ENCODE results near the gene MALAT1. TPM values are rescaled to one million over a fixed set of nuclear protein-coding genes. Genes with fewer than 3 reads are reported as not detected.
"Not testable (repeated sequence)": the region's sequence is repeated elsewhere in the genome, so short reads cannot be mapped to it uniquely, and the experiment has no call there.

MALAT1 gene
- total RNA-seq, 4 donors from 2014 or later = 17,948 to 48,028 (median 23,406) TPM

- Histone ChIP-seq H3K4me1 (peaks cover 5 to 60% (median 39%) of the 10 kb centered on the region in 4 donors), H3K9me3 (no peaks in the 10 kb centered on the region), H3K36me3 (peaks cover 0 to 52% (median 25%) of the 10 kb centered on the region in 4 donors), H3K27ac (peak overlapping the region; percentile 98 to 100 (median 99)), H3K27me3 (no peaks in the 10 kb centered on the region), H3K4me3 (peak overlapping the region; percentile 74 to 93 (median 88))
- WGBS, 2 donors (ENCODE audit: low coverage in 1 of 2) = 11 to 17% methylated on average over 3 to 4 of the region's 4 CpGs
- TF ChIP-seq POLR2AphosphoS5 (IDR thresholded peaks at IDR 0.05) (peak in 2 of 3 donors; percentile 0 to 3), POLR2A (IDR thresholded peaks at IDR 0.05) (no peak), EP300 (IDR thresholded peaks at IDR 0.05; ENCODE audit: low read depth) (no peak)
- TF ChIP-seq, protein P1, sequence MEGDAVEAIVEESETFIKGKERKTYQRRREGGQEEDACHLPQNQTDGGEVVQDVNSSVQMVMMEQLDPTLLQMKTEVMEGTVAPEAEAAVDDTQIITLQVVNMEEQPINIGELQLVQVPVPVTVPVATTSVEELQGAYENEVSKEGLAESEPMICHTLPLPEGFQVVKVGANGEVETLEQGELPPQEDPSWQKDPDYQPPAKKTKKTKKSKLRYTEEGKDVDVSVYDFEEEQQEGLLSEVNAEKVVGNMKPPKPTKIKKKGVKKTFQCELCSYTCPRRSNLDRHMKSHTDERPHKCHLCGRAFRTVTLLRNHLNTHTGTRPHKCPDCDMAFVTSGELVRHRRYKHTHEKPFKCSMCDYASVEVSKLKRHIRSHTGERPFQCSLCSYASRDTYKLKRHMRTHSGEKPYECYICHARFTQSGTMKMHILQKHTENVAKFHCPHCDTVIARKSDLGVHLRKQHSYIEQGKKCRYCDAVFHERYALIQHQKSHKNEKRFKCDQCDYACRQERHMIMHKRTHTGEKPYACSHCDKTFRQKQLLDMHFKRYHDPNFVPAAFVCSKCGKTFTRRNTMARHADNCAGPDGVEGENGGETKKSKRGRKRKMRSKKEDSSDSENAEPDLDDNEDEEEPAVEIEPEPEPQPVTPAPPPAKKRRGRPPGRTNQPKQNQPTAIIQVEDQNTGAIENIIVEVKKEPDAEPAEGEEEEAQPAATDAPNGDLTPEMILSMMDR (IDR thresholded peaks at IDR 0.05) = peak in 1 of 5 experiments; percentile 5
- intact Hi-C loops (cut with DNase I; ENCODE audit: low total_unique reads) (loop anchor here (5.0 kb wide), 1 partner anchor 34 kb away; no protein-coding TSS in a partner anchor), in situ Hi-C loops (cut with MboI; ENCODE audit: low pct_ligation_motif_present in 1 of 4, low pct_unique_long_range_greater_than_20kb in 1 of 4, low sequenced_read_pairs in 3 of 4) (loop anchor here (5.0 to 10.0 kb wide), 3 partner anchors 34 to 89 kb away; partner anchors contain the start of gene NEAT1 (in 2 of the 4))
- no peak for DNase-seq
Observed at GRCh38 chr11:65506290-65506771, 7.5 kb downstream of the MALAT1 start.

- Histone ChIP-seq H3K27me3 (no peaks in the 10 kb centered on the region), H3K27ac (peak overlapping the region; percentile 98 to 100 (median 99)), H3K36me3 (peaks cover 0 to 46% (median 22%) of the 10 kb centered on the region in 4 donors), H3K4me1 (peaks cover 5 to 60% (median 39%) of the 10 kb centered on the region in 4 donors), H3K9me3 (no peaks in the 10 kb centered on the region), H3K4me3 (peak overlapping the region in 2 of 4 donors; percentile 74 to 86)
- peak; percentile 84 to 96 (median 86) for TF ChIP-seq POLR2AphosphoS5 (IDR thresholded peaks at IDR 0.05)
- TF ChIP-seq, protein P1 (IDR thresholded peaks at IDR 0.05) = no peak
- peak; percentile 80 for TF ChIP-seq POLR2A (IDR thresholded peaks at IDR 0.05)
- DNase-seq = peak; percentile 74
- WGBS, 2 donors (ENCODE audit: low coverage in 1 of 2) = 7% methylated on average over 7 of the region's 7 CpGs; no CpG with 5 or more reads in 1 of the 2 donors
- intact Hi-C loops (cut with DNase I; ENCODE audit: low total_unique reads) = loop anchor here (5.0 kb wide), 1 partner anchor 35 kb away; no protein-coding TSS in a partner anchor
- in situ Hi-C loops (cut with MboI; ENCODE audit: low pct_ligation_motif_present in 1 of 4, low pct_unique_long_range_greater_than_20kb in 1 of 4, low sequenced_read_pairs in 3 of 4) = loop anchor here (5.0 to 10.0 kb wide), 3 partner anchors 35 to 90 kb away; partner anchors contain the start of gene NEAT1 (in 2 of the 4)
Observed at GRCh38 chr11:65506772-65507505, 8.1 kb downstream of the MALAT1 start.

GRCh38 chr11:65512311-65512710, 13.5 kb downstream of the MALAT1 start:
- intact Hi-C loops (cut with DNase I; ENCODE audit: low total_unique reads) = loop anchor here (5.0 kb wide), 2 partner anchors 130 to 145 kb away; partner anchors contain the start of gene SLC25A45
- H3K36me3 ChIP-seq, H3K4me3 ChIP-seq, DNase-seq, H3K27ac ChIP-seq, H3K27me3 ChIP-seq, H3K9me3 ChIP-seq: not testable (repeated sequence)
- peaks cover 0 to 25% (median 11%) of the 10 kb centered on the region in 4 donors for H3K4me1 ChIP-seq
- in situ Hi-C loops (cut with MboI; ENCODE audit: low pct_ligation_motif_present in 1 of 4, low pct_unique_long_range_greater_than_20kb in 1 of 4, low sequenced_read_pairs in 3 of 4) = loop anchor here in 3 of 4 donors (5.0 to 10.0 kb wide), 4 partner anchors 95 to 148 kb away; no protein-coding TSS in a partner anchor
- 98 to 100% methylated on average over 2 to 3 of the region's 3 CpGs for WGBS, 2 donors (ENCODE audit: low coverage in 1 of 2)

GRCh38 chr11:65516135-65516968, 17.5 kb downstream of the MALAT1 start:
- in situ Hi-C loops (cut with MboI; ENCODE audit: low pct_ligation_motif_present in 1 of 4, low pct_unique_long_range_greater_than_20kb in 1 of 4, low sequenced_read_pairs in 3 of 4) (loop anchor here in 1 of 4 donors (10.0 kb wide), 1 partner anchor 152 kb away; no protein-coding TSS in a partner anchor), intact Hi-C loops (cut with DNase I; ENCODE audit: low total_unique reads) (no loop called here)
- WGBS, 2 donors (ENCODE audit: low coverage in 1 of 2) = 67 to 85% methylated on average over 4 of the region's 5 CpGs
- Histone ChIP-seq H3K36me3 (no peaks in the 10 kb centered on the region), H3K9me3 (no peaks in the 10 kb centered on the region), H3K4me3 (no peak overlapping the region), H3K27ac (no peak overlapping the region), H3K4me1 (no peaks in the 10 kb centered on the region), H3K27me3 (no peaks in the 10 kb centered on the region)
- TF ChIP-seq EP300 (IDR thresholded peaks at IDR 0.05; ENCODE audit: low read depth) = no peak
- no peak for TF ChIP-seq POLR2AphosphoS5 (IDR thresholded peaks at IDR 0.05)
- TF ChIP-seq, protein P1 (IDR thresholded peaks at IDR 0.05) = no peak
- no peak for DNase-seq

DNA sequence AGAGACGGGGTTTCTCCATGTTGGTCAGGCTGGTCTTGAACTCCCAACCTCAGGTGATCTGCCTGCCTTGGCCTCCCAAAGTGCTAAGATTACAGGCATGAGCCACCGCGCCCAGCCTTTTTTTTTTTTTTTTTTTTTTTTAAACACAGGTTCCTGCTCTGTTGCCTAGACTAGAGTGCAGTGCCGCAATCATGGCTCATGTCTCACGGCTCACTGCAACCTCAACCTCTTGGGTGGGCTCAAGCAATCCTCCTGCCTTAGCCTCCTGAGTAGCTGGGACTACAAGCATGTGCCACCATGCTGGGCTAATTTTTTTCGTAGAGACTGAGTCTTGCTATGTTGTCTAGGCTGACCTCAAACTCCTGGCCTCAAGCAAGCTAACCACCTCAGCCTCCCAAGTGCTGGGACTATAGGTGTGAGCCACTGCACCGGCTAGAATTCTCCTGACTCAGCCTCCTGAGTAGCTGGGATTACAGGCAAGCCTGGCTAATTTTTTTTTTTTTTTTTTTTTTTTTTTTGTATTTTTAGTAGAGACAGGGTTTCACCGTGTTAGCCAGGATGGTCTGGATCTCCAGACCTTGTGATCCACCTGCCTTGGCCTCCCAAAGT, 20.2 kb downstream of the MALAT1 start:
- H3K36me3 ChIP-seq; H3K9me3 ChIP-seq; H3K27me3 ChIP-seq; DNase-seq; intact Hi-C loops (cut with DNase I; ENCODE audit: low total_unique reads); H3K4me3 ChIP-seq; H3K27ac ChIP-seq: not testable (repeated sequence)
- WGBS, 2 donors (ENCODE audit: low coverage in 1 of 2) = 91 to 93% methylated on average over 6 to 8 of the region's 8 CpGs
- H3K4me1 ChIP-seq = peaks cover 2 to 19% (median 5%) of the 10 kb centered on the region in 4 donors
- in situ Hi-C loops (cut with MboI; ENCODE audit: low pct_ligation_motif_present in 1 of 4, low pct_unique_long_range_greater_than_20kb in 1 of 4, low sequenced_read_pairs in 3 of 4) = loop anchor here in 1 of 4 donors (10.0 kb wide), 1 partner anchor 154 kb away; no protein-coding TSS in a partner anchor

GRCh38 chr11:65521777-65522521, 23.1 kb downstream of the MALAT1 start:
- intact Hi-C loops (cut with DNase I; ENCODE audit: low total_unique reads); H3K4me3 ChIP-seq; DNase-seq; H3K9me3 ChIP-seq; in situ Hi-C loops (cut with MboI; ENCODE audit: low pct_ligation_motif_present in 1 of 4, low pct_unique_long_range_greater_than_20kb in 1 of 4, low sequenced_read_pairs in 3 of 4); H3K27me3 ChIP-seq; H3K36me3 ChIP-seq: not testable (repeated sequence)
- Histone ChIP-seq H3K27ac (peak overlapping the region in 1 of 4 donors; percentile 80), H3K4me1 (peaks cover 11 to 37% (median 24%) of the 10 kb centered on the region in 4 donors)
- 67 to 85% methylated on average over 4 to 20 of the region's 20 CpGs for WGBS, 2 donors (ENCODE audit: low coverage in 1 of 2)
